D721Med (cell line): ENCODE data around the gene NDUFA7.

ENCODE experiments used
- DNase-seq: peaks from one replicate; pipeline ENCODE4 v3.0.0; 2011; ENCODE audit warnings: low spot score; ENCODE audit not compliant: insufficient read length
- FAIRE-seq: peaks from 2 replicates; lab custom pipeline; 2011; peaks lifted over from hg19 to GRCh38; lab: Jason Lieb, UNC
- TF ChIP-seq, protein P1 (sequence below): IDR thresholded peaks from 2 replicates; pipeline ENCODE4 v1.5.1; 2012; ENCODE audit warnings: mild to moderate bottlenecking, control low read depth; ENCODE audit not compliant: insufficient read depth; ENCODE audit errors: missing control alignments

NDUFA7 gene

DNA sequence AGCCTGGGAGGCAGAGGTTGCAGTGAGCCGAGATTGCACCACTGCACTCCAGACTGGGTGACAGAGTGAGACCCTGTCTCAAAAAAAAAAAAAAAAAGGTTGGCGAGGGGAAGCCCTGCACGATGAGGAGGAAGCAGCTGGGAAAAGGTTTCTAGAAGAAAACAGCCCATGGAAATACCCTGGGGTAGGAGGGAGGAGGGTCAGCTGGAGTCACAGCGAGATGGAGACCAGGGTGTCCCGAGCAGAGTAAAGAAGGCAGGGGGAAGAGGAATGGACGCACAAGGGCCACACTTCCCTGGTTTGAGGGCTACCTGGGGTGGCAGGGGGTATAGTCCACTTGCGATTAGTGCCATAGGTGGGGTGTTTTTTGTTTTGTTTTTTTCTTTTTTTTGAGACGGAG lies 15.5 kb upstream of the NDUFA7 start:
- DNase-seq = no peak
- TF ChIP-seq, protein P1, sequence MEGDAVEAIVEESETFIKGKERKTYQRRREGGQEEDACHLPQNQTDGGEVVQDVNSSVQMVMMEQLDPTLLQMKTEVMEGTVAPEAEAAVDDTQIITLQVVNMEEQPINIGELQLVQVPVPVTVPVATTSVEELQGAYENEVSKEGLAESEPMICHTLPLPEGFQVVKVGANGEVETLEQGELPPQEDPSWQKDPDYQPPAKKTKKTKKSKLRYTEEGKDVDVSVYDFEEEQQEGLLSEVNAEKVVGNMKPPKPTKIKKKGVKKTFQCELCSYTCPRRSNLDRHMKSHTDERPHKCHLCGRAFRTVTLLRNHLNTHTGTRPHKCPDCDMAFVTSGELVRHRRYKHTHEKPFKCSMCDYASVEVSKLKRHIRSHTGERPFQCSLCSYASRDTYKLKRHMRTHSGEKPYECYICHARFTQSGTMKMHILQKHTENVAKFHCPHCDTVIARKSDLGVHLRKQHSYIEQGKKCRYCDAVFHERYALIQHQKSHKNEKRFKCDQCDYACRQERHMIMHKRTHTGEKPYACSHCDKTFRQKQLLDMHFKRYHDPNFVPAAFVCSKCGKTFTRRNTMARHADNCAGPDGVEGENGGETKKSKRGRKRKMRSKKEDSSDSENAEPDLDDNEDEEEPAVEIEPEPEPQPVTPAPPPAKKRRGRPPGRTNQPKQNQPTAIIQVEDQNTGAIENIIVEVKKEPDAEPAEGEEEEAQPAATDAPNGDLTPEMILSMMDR = no peak
- no peak for FAIRE-seq

DNA sequence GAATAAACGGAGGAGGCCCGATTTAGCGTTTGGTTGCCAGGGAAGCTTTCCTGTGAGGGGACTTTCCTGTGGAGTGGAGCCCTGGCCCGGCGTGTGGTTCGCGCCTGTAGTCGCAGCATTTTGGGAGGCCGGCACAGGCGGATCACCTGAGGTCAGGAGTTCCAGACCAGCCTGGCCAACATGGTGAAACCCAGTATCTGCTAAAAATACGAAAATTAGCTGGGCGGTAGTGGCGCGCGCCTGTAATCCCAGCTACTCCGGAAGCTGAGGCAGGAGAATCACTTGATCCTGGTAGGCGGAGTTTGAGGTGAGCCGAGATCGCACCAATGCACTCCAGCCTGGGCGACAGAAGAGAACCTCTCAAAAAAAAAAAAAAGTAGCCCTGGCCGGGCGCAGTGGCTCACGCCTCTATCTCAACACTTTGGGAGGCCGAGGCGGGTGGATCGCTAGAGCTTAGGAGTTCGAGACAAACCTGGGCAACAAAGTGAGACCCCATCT lies 14.9 kb upstream of the NDUFA7 start:
- TF ChIP-seq, protein P1 = no peak
- FAIRE-seq (no peak), DNase-seq (no peak)

DNA sequence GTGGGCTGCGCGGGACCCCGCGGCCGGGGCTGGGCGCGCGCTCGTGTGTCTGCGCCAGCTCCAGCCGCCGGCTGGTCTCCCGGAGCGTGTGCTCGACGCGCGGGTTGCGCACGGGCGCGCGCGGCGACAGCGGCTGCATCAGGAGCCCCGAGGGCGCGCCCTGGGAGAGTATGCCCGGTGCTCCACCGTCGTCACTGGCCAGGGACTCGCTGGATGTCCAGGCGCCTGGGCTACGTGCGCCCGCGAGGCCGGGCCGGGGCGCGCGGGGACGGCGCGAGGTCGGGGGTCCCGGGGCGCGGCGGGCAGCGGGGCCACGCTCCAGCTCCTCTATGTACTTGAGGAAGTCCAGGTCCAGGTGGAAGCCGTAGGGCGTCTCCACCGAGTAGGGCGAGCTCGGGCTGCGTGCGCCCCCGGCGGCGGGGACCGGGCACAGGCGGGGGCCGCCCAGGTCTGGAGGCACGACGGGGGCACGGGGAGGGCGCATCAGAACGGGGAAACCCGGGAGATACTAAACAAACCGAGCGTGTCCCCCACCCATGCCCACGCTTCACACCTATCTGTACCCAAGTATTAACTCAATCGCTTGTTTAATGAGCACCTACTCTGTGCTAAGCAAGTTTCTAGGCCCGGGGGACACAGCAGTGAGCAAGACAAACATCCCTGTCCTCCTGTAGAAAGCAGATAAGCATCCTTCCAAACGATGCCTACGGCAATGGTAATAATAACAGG lies 14.3 kb upstream of the NDUFA7 start:
- FAIRE-seq (no peak), DNase-seq (no peak)
- TF ChIP-seq, protein P1 = peak; percentile 8

DNA sequence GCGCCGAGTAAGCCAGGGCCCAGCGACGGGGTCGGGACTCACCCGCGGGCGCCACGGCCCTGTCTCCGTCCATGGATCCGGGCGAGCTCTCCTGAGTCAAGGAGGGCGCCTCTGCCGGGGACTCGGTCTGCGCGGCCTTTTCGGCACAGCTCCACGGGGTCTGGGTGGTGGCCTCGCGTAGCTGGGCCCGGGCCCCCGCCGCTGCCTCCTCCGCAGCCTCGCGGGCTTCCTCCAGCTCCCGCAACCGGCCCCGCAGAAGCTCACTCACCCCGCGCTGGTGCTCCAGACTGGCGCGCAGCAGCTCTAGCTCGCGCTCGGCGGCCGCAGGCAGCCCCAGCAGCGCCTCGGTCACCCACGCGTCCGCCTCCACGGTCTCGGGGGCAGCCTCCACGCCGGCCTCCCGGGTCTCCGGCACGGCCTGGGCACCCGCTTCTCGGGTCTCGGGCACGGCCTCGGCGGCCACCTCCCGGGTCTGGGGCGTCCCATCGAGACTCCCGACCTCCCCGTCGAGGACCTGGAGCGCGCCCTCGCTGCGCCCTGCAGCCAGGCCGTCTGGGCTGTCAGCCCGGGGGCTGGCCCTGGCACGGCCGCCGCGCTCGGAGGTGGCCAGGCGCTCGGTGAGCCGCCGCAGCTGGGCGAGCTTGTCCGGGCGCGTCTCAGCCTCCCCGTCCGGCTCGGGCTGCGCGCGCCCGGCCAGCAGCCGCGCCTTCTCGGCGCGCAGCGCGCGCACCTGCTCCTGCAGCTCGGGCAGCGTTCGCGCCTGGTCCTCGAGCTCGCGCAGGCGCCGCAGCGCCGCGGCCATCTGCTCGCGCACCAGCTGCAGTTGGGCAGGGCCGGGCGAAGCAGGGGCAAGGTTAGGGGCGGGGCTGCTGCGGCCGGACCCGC lies 13.5 kb upstream of the NDUFA7 start:
- FAIRE-seq (no peak), DNase-seq (peak; percentile 90)
- TF ChIP-seq, protein P1 = no peak

DNA sequence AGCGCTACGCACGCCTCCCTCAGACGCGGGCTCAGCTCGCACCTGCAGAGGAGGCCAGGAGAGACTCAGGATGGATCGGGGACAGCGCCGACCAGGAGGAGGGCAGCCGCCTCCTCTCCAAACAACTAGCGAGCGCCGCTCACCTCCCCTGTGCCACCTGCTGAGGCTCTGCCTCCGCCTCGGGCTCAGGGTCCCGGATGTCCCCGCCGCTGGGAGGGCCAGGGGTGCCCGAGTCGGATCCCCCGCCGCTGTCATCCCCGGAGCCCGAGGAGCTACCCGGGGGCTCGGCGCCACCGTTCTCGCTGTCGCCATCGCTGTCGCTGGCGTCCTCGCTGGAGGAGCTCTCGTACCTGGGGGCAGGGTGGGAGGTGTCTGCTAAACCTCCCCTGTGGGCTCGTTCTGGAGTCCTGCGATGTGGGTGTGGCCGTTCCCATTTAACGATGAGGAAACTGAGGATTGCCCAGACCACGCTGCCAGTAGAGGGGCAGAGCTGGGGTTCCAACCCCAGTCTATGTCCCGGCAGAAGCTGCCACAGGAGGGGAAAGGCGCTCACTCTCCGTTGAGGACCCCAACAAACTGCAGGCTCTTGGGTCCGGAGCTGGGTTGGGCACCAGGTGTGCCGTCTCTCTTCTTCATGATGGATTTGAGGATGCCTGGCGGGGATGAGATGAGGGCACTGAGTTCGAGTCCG lies 12.7 kb upstream of the NDUFA7 start:
- DNase-seq (no peak), FAIRE-seq (no peak)
- TF ChIP-seq, protein P1 = no peak

DNA sequence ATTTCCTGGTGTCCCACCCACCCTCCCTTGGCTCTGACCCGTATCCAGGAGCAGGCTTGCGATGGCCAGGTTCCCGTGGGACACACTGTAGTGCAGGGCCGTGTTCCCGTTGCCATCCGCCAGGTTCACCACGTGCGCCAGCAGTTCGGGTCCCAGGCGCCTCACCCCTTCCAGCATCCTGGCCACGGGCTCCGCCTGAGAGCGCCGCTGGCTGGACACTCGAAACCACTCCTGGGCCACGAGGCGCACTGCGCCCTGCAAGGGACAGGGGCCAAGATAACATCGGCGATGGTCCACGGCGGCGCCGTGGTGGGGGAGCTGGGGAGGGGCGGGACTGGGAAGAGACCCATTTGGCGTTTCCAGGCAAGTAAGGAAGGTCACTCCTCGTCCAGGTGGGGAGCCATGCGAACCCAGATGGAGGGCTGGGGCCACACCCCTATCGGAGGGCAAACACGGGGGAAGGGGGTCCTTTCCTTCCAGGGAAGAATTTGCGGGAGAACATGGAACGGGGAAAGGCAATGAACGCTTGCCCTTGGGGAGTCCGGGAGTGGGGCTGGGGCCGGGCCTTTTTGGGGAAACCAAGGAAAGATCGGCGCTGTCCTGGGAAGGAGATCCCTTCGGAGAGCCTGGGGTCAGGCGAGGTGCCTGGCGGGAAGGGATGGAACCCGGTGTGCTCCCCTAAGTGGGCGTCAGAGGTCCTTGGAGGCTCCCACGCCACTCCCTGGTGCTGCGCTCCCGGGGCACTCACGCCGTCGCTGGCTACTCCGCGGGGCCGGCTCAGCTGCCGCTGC lies 12.0 kb upstream of the NDUFA7 start:
- DNase-seq = no peak
- no peak for FAIRE-seq
- TF ChIP-seq, protein P1 = no peak
